ENCODE data around the gene LGALS13.

LGALS13 gene

GRCh38 chr19:39582891-39583625 is 19.3 kb upstream of the LGALS13 start:
- 71 to 73% methylated on average over 8 of the region's 8 CpGs for WGBS, 2 experiments

GRCh38 chr19:39587496-39587895 is 14.8 kb upstream of the LGALS13 start:
- WGBS, 2 experiments, result 66 to 71% methylated on average over 4 of the region's 4 CpGs

More at GRCh38 chr19:39582891-39583625, 19.3 kb upstream of the LGALS13 start:
- Histone ChIP-seq H3K27ac (ENCODE audit: insufficient read depth, low read depth, low read length, poor library complexity, severe bottlenecking) (no peak overlapping the region), H3K36me3 (ENCODE audit: control insufficient read depth, insufficient read depth, low read length) (no peaks in the 10 kb centered on the region), H3K4me3 (ENCODE audit: insufficient read depth, low read depth, low read length) (no peak overlapping the region), H3K9me3 (ENCODE audit: control insufficient read depth, low read length) (no peaks in the 10 kb centered on the region), H3K4me1 (ENCODE audit: control insufficient read depth, insufficient read depth, low read length) (no peaks in the 10 kb centered on the region), H3K27me3 (ENCODE audit: control insufficient read depth, insufficient read depth, low read length, poor library complexity, severe bottlenecking) (peaks cover 4% of the 10 kb centered on the region)

GRCh38 chr19:39588066-39588465 is 14.3 kb upstream of the LGALS13 start:
- no peaks in the 10 kb centered on the region for H3K4me1 ChIP-seq (ENCODE audit: control insufficient read depth, insufficient read depth, low read length)
- no peaks in the 10 kb centered on the region for H3K36me3 ChIP-seq (ENCODE audit: control insufficient read depth, insufficient read depth, low read length)
- no peak overlapping the region for H3K27ac ChIP-seq (ENCODE audit: insufficient read depth, low read depth, low read length, poor library complexity, severe bottlenecking)
- no peak overlapping the region for H3K4me3 ChIP-seq (ENCODE audit: insufficient read depth, low read depth, low read length)
- 40 to 46% methylated on average over 2 of the region's 2 CpGs for WGBS, 2 experiments
- no peaks in the 10 kb centered on the region for H3K9me3 ChIP-seq (ENCODE audit: control insufficient read depth, low read length)
- peaks cover 8% of the 10 kb centered on the region for H3K27me3 ChIP-seq (ENCODE audit: control insufficient read depth, insufficient read depth, low read length, poor library complexity, severe bottlenecking)

More at GRCh38 chr19:39587496-39587895, 14.8 kb upstream of the LGALS13 start:
- no peaks in the 10 kb centered on the region for H3K9me3 ChIP-seq (ENCODE audit: control insufficient read depth, low read length)
- H3K4me3 ChIP-seq (ENCODE audit: insufficient read depth, low read depth, low read length), result no peak overlapping the region
- peaks cover 8% of the 10 kb centered on the region for H3K27me3 ChIP-seq (ENCODE audit: control insufficient read depth, insufficient read depth, low read length, poor library complexity, severe bottlenecking)
- no peaks in the 10 kb centered on the region for H3K4me1 ChIP-seq (ENCODE audit: control insufficient read depth, insufficient read depth, low read length)
- no peaks in the 10 kb centered on the region for H3K36me3 ChIP-seq (ENCODE audit: control insufficient read depth, insufficient read depth, low read length)
- H3K27ac ChIP-seq (ENCODE audit: insufficient read depth, low read depth, low read length, poor library complexity, severe bottlenecking), result no peak overlapping the region

- 51 to 58% methylated on average over 2 of the region's 2 CpGs for WGBS, 2 experiments
- Histone ChIP-seq H3K9me3 (ENCODE audit: control insufficient read depth, low read length) (no peaks in the 10 kb centered on the region), H3K36me3 (ENCODE audit: control insufficient read depth, insufficient read depth, low read length) (no peaks in the 10 kb centered on the region), H3K4me3 (ENCODE audit: insufficient read depth, low read depth, low read length) (no peak overlapping the region), H3K27ac (ENCODE audit: insufficient read depth, low read depth, low read length, poor library complexity, severe bottlenecking) (no peak overlapping the region), H3K27me3 (ENCODE audit: control insufficient read depth, insufficient read depth, low read length, poor library complexity, severe bottlenecking) (peaks cover 5% of the 10 kb centered on the region), H3K4me1 (ENCODE audit: control insufficient read depth, insufficient read depth, low read length) (no peaks in the 10 kb centered on the region)
Observed at GRCh38 chr19:39590265-39590664, 12.1 kb upstream of the LGALS13 start.

- H3K27me3 ChIP-seq (ENCODE audit: control insufficient read depth, insufficient read depth, low read length, poor library complexity, severe bottlenecking), result peaks cover 5% of the 10 kb centered on the region
- no peaks in the 10 kb centered on the region for H3K9me3 ChIP-seq (ENCODE audit: control insufficient read depth, low read length)
- H3K4me1 ChIP-seq (ENCODE audit: control insufficient read depth, insufficient read depth, low read length), result no peaks in the 10 kb centered on the region
- H3K27ac ChIP-seq (ENCODE audit: insufficient read depth, low read depth, low read length, poor library complexity, severe bottlenecking), result no peak overlapping the region
- no peak overlapping the region for H3K4me3 ChIP-seq (ENCODE audit: insufficient read depth, low read depth, low read length)
- no peaks in the 10 kb centered on the region for H3K36me3 ChIP-seq (ENCODE audit: control insufficient read depth, insufficient read depth, low read length)
- WGBS, 2 experiments, result 84% methylated on average over 7 of the region's 7 CpGs
Observed at GRCh38 chr19:39592381-39592780, 9.9 kb upstream of the LGALS13 start.

- no peak overlapping the region for H3K27ac ChIP-seq (ENCODE audit: insufficient read depth, low read depth, low read length, poor library complexity, severe bottlenecking)
- H3K4me3 ChIP-seq (ENCODE audit: insufficient read depth, low read depth, low read length), result no peak overlapping the region
- H3K36me3 ChIP-seq (ENCODE audit: control insufficient read depth, insufficient read depth, low read length), result no peaks in the 10 kb centered on the region
- H3K4me1 ChIP-seq (ENCODE audit: control insufficient read depth, insufficient read depth, low read length), result no peaks in the 10 kb centered on the region
- 81 to 87% methylated on average over 6 of the region's 6 CpGs for WGBS, 2 experiments
- H3K27me3 ChIP-seq (ENCODE audit: control insufficient read depth, insufficient read depth, low read length, poor library complexity, severe bottlenecking), result peaks cover 5% of the 10 kb centered on the region
- no peaks in the 10 kb centered on the region for H3K9me3 ChIP-seq (ENCODE audit: control insufficient read depth, low read length)
Observed at GRCh38 chr19:39595950-39596349, 6.4 kb upstream of the LGALS13 start.

- H3K4me3 ChIP-seq (ENCODE audit: insufficient read depth, low read depth, low read length), result no peak overlapping the region
- no peaks in the 10 kb centered on the region for H3K36me3 ChIP-seq (ENCODE audit: control insufficient read depth, insufficient read depth, low read length)
- H3K27me3 ChIP-seq (ENCODE audit: control insufficient read depth, insufficient read depth, low read length, poor library complexity, severe bottlenecking), result peaks cover 5% of the 10 kb centered on the region
- no peaks in the 10 kb centered on the region for H3K9me3 ChIP-seq (ENCODE audit: control insufficient read depth, low read length)
- H3K27ac ChIP-seq (ENCODE audit: insufficient read depth, low read depth, low read length, poor library complexity, severe bottlenecking), result no peak overlapping the region
- H3K4me1 ChIP-seq (ENCODE audit: control insufficient read depth, insufficient read depth, low read length), result no peaks in the 10 kb centered on the region
Observed at GRCh38 chr19:39596911-39597310, 5.4 kb upstream of the LGALS13 start.

- H3K4me3 ChIP-seq (ENCODE audit: insufficient read depth, low read depth, low read length), result no peak overlapping the region
- H3K27me3 ChIP-seq (ENCODE audit: control insufficient read depth, insufficient read depth, low read length, poor library complexity, severe bottlenecking), result no peaks in the 10 kb centered on the region
- WGBS, 2 experiments, result 29 to 34% methylated on average over 4 of the region's 4 CpGs
Observed at GRCh38 chr19:39599116-39599515, 3.2 kb upstream of the LGALS13 start.

GRCh38 chr19:39603825-39604224 is 1.5 kb downstream of the LGALS13 start:
- Histone ChIP-seq H3K9me3 (ENCODE audit: control insufficient read depth, low read length) (no peaks in the 10 kb centered on the region), H3K36me3 (ENCODE audit: control insufficient read depth, insufficient read depth, low read length) (no peaks in the 10 kb centered on the region), H3K27ac (ENCODE audit: insufficient read depth, low read depth, low read length, poor library complexity, severe bottlenecking) (no peak overlapping the region), H3K4me3 (ENCODE audit: insufficient read depth, low read depth, low read length) (no peak overlapping the region), H3K4me1 (ENCODE audit: control insufficient read depth, insufficient read depth, low read length) (no peaks in the 10 kb centered on the region), H3K27me3 (ENCODE audit: control insufficient read depth, insufficient read depth, low read length, poor library complexity, severe bottlenecking) (no peaks in the 10 kb centered on the region)
- 88 to 100% methylated on average over 1 of the region's 1 CpG for WGBS, 2 experiments

More at GRCh38 chr19:39599116-39599515, 3.2 kb upstream of the LGALS13 start:
- no peaks in the 10 kb centered on the region for H3K9me3 ChIP-seq (ENCODE audit: control insufficient read depth, low read length)
- no peak overlapping the region for H3K27ac ChIP-seq (ENCODE audit: insufficient read depth, low read depth, low read length, poor library complexity, severe bottlenecking)
- no peaks in the 10 kb centered on the region for H3K36me3 ChIP-seq (ENCODE audit: control insufficient read depth, insufficient read depth, low read length)
- H3K4me1 ChIP-seq (ENCODE audit: control insufficient read depth, insufficient read depth, low read length), result no peaks in the 10 kb centered on the region

GRCh38 chr19:39607021-39607420 is 4.7 kb downstream of the LGALS13 start:
- Histone ChIP-seq H3K9me3 (ENCODE audit: control insufficient read depth, low read length) (no peaks in the 10 kb centered on the region), H3K4me3 (ENCODE audit: insufficient read depth, low read depth, low read length) (no peak overlapping the region), H3K36me3 (ENCODE audit: control insufficient read depth, insufficient read depth, low read length) (no peaks in the 10 kb centered on the region), H3K27me3 (ENCODE audit: control insufficient read depth, insufficient read depth, low read length, poor library complexity, severe bottlenecking) (no peaks in the 10 kb centered on the region), H3K4me1 (ENCODE audit: control insufficient read depth, insufficient read depth, low read length) (no peaks in the 10 kb centered on the region), H3K27ac (ENCODE audit: insufficient read depth, low read depth, low read length, poor library complexity, severe bottlenecking) (no peak overlapping the region)
- WGBS, 2 experiments, result 93 to 94% methylated on average over 9 of the region's 9 CpGs
